Activated CD4-positive, alpha-beta memory T cell treated with anti-CD3 and anti-CD28 coated beads for 36 hours (primary cell): ENCODE measurements around the gene NBEAL1. TPM values are rescaled to one million over a fixed set of nuclear protein-coding genes. Genes with fewer than 3 reads are reported as not detected.
A peak's percentile ranks its signal among the peaks of the same experiment; 100 is the strongest.
"Not testable (repeated sequence)": the region's sequence is repeated elsewhere in the genome, so short reads cannot be mapped to it uniquely, and the experiment has no call there.

Experiments
- CTCF ChIA-PET: fragments of 350-600 bp; sonication (Branson Sonifier 250); formaldehyde crosslinking; loops from one replicate; lab custom pipeline; 2021; ENCODE audit warnings: antibody characterized with exemption, inconsistent platforms; lab: Charles Lee
- POLR2A ChIA-PET: fragments of 350-600 bp; sonication (Branson Sonifier 250); formaldehyde crosslinking; loops from one replicate; lab custom pipeline; 2021; ENCODE audit warnings: antibody characterized with exemption; lab: Charles Lee
- DNase-seq: peaks from one replicate; pipeline ENCODE4 v3.0.0-alpha.2; 2020
- H3K27ac Mint-ChIP-seq: one replicate; pipeline ENCODE4 v1.8.0; 2021; ENCODE audit warnings: mixed read lengths
- H3K27me3 Mint-ChIP-seq: one replicate; pipeline ENCODE4 v1.8.0; 2021; ENCODE audit warnings: mixed read lengths
- H3K36me3 Mint-ChIP-seq: one replicate; pipeline ENCODE4 v1.8.0; 2021; ENCODE audit warnings: mixed read lengths
- H3K4me1 Mint-ChIP-seq: one replicate; pipeline ENCODE4 v1.8.0; 2021; ENCODE audit warnings: low read depth, mixed read lengths
- H3K4me3 Mint-ChIP-seq: one replicate; pipeline ENCODE4 v1.8.0; 2021; ENCODE audit warnings: mild to moderate bottlenecking, mixed read lengths
- H3K9me3 Mint-ChIP-seq: one replicate; pipeline ENCODE4 v1.8.0; 2021; ENCODE audit warnings: mixed read lengths
- intact Hi-C: fragments of 100-400 bp; cut with micrococcal nuclease; formaldehyde crosslinking; loops from one replicate; pipeline ENCODE4 v1.15.1; 2023
- total RNA-seq, 2 experiments: library from RNA; stranded (reverse); gene quantifications; one replicate each; pipeline ENCODE4 v1.2.3, GENCODE V29; 2021

NBEAL1 gene
- total RNA-seq, 2 experiments from 2014 or later: 10.6 to 11.6 TPM

DNA sequence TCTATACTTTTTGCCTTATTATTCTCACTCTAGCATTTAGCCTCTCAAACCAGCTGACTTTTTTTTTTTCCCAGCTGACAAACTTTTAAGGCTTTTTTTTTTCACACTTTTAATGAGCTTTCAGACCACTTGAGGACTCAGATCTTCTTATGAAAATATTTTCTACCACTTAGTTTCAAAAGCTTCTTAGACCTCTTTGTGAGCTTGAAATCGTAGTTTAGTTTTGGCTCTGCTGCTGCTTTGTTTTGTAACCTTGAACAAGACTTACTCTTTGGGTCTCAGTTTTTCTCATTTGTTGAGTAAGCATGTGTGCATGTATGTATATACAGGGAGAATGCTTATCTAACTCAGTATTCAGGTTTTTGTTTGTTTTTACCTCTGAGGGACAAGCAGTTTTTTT, 3.5 kb downstream of the NBEAL1 start:
- ChIA-PET CTCF (interaction anchor here (1.1 kb wide), 1 partner anchor 9 kb away, joined by 5 read pairs; no protein-coding TSS in a partner anchor), POLR2A (no interaction called here)
- H3K27ac Mint-ChIP-seq: peak overlapping the region; percentile 7
- DNase-seq: no peak
- no peaks in the 10 kb centered on the region for H3K9me3 Mint-ChIP-seq
- no peaks in the 10 kb centered on the region for H3K27me3 Mint-ChIP-seq
- peaks cover 41% of the 10 kb centered on the region for H3K4me1 Mint-ChIP-seq
- H3K4me3 Mint-ChIP-seq: peak overlapping the region; percentile 2
- intact Hi-C loops: loop anchor here (10.0 kb wide), 3 partner anchors 307 to 997 kb away; partner anchors contain the start of gene ABI2
- H3K36me3 Mint-ChIP-seq: no peaks in the 10 kb centered on the region

- CTCF ChIA-PET: no interaction called here
- Mint-ChIP-seq H3K27ac (no peak overlapping the region), H3K9me3 (no peaks in the 10 kb centered on the region), H3K36me3 (no peaks in the 10 kb centered on the region), H3K4me1 (peaks cover 36% of the 10 kb centered on the region), H3K4me3 (no peak overlapping the region), H3K27me3 (no peaks in the 10 kb centered on the region)
- no peak for DNase-seq
- intact Hi-C loops: loop anchor here (10.0 kb wide), 3 partner anchors 306 to 996 kb away; partner anchors contain the start of gene ABI2
- POLR2A ChIA-PET: no interaction called here
These were observed 4.5 kb downstream of the NBEAL1 start for GRCh38 chr2:203019142-203019541.

DNA sequence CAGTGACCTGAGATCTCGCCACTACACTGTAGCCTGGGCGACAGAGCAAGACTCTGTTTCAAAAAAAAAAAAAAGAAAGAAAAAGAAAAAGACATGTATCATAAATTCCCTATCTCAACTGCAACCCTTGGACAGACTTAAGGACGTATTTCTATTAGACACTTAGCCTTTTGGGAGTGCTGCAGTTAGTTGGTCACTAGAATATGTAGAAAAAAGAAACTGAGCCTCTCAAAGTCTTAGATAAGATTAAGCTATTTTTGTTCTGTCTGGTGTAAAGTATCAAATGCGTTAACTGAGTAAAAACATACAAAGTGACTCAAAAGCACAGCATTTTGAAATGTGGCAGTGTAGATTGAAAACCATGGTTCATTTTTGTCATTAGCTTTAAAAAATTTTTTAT, 7.3 kb downstream of the NBEAL1 start:
- intact Hi-C loops: no loop called here
- Mint-ChIP-seq H3K27ac (no peak overlapping the region), H3K4me3 (no peak overlapping the region), H3K9me3 (no peaks in the 10 kb centered on the region), H3K27me3 (no peaks in the 10 kb centered on the region), H3K4me1 (peaks cover 24% of the 10 kb centered on the region), H3K36me3 (no peaks in the 10 kb centered on the region)
- ChIA-PET CTCF (interaction anchor here (1.0 kb wide), 1 partner anchor 29 kb away, joined by 4 read pairs; no protein-coding TSS in a partner anchor), POLR2A (interaction anchor here (1.7 kb wide), 1 partner anchor 111 kb away, joined by 3 read pairs; the partner anchor contains the start of gene WDR12)
- no peak for DNase-seq

DNA sequence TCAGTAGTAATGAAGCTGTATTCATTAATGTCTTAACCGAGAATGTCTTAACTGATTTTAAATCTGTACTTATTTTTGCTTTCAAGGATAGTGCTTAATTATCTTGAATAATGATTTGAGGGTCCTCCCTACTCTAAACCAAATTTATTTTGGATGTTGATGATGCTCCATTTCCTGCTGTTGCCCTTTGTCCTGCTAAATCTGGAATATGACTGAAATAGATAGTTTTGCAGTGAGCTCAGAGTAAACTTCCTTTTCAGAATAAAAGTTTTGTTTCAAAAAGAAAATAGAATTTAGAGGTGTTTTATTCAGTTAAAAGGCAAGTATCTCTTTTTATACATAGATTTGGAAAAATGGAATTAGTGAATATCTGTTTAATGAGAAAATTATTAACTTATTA, 8.1 kb downstream of the NBEAL1 start:
- Mint-ChIP-seq H3K27ac (no peak overlapping the region), H3K4me3 (no peak overlapping the region), H3K27me3 (no peaks in the 10 kb centered on the region), H3K36me3 (no peaks in the 10 kb centered on the region), H3K4me1 (peaks cover 22% of the 10 kb centered on the region), H3K9me3 (no peaks in the 10 kb centered on the region)
- ChIA-PET POLR2A (no interaction called here), CTCF (interaction anchor here (1.0 kb wide), 1 partner anchor 28 kb away, joined by 4 read pairs; no protein-coding TSS in a partner anchor)
- intact Hi-C loops: no loop called here
- no peak for DNase-seq

DNA sequence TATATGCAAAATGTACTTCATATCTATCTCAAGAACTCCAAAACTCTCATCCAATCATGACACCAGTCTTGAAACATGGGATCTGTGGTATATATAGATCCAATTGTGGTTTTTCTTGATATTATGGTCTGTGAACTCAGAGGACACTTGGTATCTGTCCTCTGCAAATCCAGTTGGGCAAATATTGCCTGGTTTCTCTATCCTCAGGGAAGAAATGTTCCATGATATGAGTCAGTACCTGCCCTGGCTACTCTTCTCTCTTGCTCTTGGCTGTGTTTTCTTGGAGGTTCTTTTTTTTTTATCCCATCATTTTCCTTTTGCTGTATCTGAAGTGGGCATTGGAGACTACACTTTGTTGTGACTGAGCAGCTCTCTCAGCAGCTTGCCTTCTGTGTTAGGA, 10.9 kb downstream of the NBEAL1 start:
- DNase-seq: no peak
- Mint-ChIP-seq H3K27ac (no peak overlapping the region), H3K9me3 (no peaks in the 10 kb centered on the region), H3K36me3 (no peaks in the 10 kb centered on the region), H3K4me1 (peaks cover 10% of the 10 kb centered on the region), H3K4me3 (no peak overlapping the region), H3K27me3 (no peaks in the 10 kb centered on the region)
- ChIA-PET CTCF (no interaction called here), POLR2A (no interaction called here)
- intact Hi-C loops: no loop called here

- Mint-ChIP-seq H3K9me3 (no peaks in the 10 kb centered on the region), H3K4me3 (no peak overlapping the region), H3K36me3 (peaks cover 3% of the 10 kb centered on the region), H3K4me1 (peaks cover 17% of the 10 kb centered on the region), H3K27me3 (no peaks in the 10 kb centered on the region), H3K27ac (no peak overlapping the region)
- no peak for DNase-seq
- CTCF ChIA-PET: no interaction called here
- POLR2A ChIA-PET: no interaction called here
- intact Hi-C loops: no loop called here
These were observed 15.9 kb downstream of the NBEAL1 start for GRCh38 chr2:203030545-203030944.

GRCh38 chr2:203030991-203031390, 16.3 kb downstream of the NBEAL1 start:
- H3K4me3 Mint-ChIP-seq: no peak overlapping the region
- intact Hi-C loops: no loop called here
- H3K4me1 Mint-ChIP-seq: peaks cover 17% of the 10 kb centered on the region
- H3K27me3 Mint-ChIP-seq: no peaks in the 10 kb centered on the region
- ChIA-PET POLR2A (interaction anchor here (0.6 kb wide), 1 partner anchor 418 kb away, joined by 3 read pairs; no protein-coding TSS in a partner anchor), CTCF (no interaction called here)
- H3K9me3 Mint-ChIP-seq: no peaks in the 10 kb centered on the region
- H3K36me3 Mint-ChIP-seq: peaks cover 3% of the 10 kb centered on the region
- no peak overlapping the region for H3K27ac Mint-ChIP-seq
- DNase-seq: no peak

DNA sequence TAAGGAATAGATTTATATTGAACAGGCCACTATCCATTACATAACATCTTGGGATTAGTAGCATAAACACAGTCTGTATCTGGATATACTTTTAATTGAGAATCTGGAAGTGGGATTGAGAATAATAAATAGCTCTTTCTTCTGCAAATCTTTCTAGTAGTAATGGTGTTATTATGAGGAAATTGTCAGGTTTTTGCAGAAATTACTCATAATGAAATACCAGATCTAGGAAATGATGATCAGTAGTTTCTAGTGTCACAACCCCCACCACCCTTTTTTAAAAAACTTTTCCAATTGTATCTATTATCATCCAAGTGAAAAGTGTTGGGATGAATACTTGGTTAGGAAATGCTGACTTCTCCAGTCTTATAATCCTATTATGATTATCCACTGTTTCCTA, 18.7 kb downstream of the NBEAL1 start:
- ChIA-PET POLR2A (interaction anchor here (0.7 kb wide), 1 partner anchor 21 kb away, joined by 3 read pairs; no protein-coding TSS in a partner anchor), CTCF (no interaction called here)
- H3K27me3 Mint-ChIP-seq: no peaks in the 10 kb centered on the region
- no peak overlapping the region for H3K4me3 Mint-ChIP-seq
- no peaks in the 10 kb centered on the region for H3K9me3 Mint-ChIP-seq
- intact Hi-C loops: no loop called here
- peaks cover 17% of the 10 kb centered on the region for H3K4me1 Mint-ChIP-seq
- peaks cover 3% of the 10 kb centered on the region for H3K36me3 Mint-ChIP-seq
- DNase-seq: no peak
- no peak overlapping the region for H3K27ac Mint-ChIP-seq

GRCh38 chr2:203035879-203036470, 21.3 kb downstream of the NBEAL1 start:
- H3K9me3 Mint-ChIP-seq: no peaks in the 10 kb centered on the region
- DNase-seq: no peak
- H3K27me3 Mint-ChIP-seq: no peaks in the 10 kb centered on the region
- intact Hi-C loops: no loop called here
- POLR2A ChIA-PET: no interaction called here
- H3K36me3 Mint-ChIP-seq: peaks cover 6% of the 10 kb centered on the region
- H3K4me3 Mint-ChIP-seq: no peak overlapping the region
- peaks cover 17% of the 10 kb centered on the region for H3K4me1 Mint-ChIP-seq
- CTCF ChIA-PET: no interaction called here
- H3K27ac Mint-ChIP-seq: no peak overlapping the region

GRCh38 chr2:203037026-203037425, 22.4 kb downstream of the NBEAL1 start:
- intact Hi-C loops: no loop called here
- no peak overlapping the region for H3K27ac Mint-ChIP-seq
- H3K27me3 Mint-ChIP-seq: no peaks in the 10 kb centered on the region
- peaks cover 11% of the 10 kb centered on the region for H3K4me1 Mint-ChIP-seq
- CTCF ChIA-PET: no interaction called here
- H3K4me3 Mint-ChIP-seq: no peak overlapping the region
- no peaks in the 10 kb centered on the region for H3K9me3 Mint-ChIP-seq
- peaks cover 7% of the 10 kb centered on the region for H3K36me3 Mint-ChIP-seq
- POLR2A ChIA-PET: no interaction called here
- DNase-seq: no peak

- POLR2A ChIA-PET: no interaction called here
- CTCF ChIA-PET: no interaction called here
- no peak overlapping the region for H3K4me3 Mint-ChIP-seq
- no peak for DNase-seq
- H3K27ac Mint-ChIP-seq: no peak overlapping the region
- intact Hi-C loops: no loop called here
- H3K27me3 Mint-ChIP-seq: no peaks in the 10 kb centered on the region
- H3K4me1 Mint-ChIP-seq: peaks cover 3% of the 10 kb centered on the region
- H3K9me3 Mint-ChIP-seq: no peaks in the 10 kb centered on the region
- H3K36me3 Mint-ChIP-seq: peaks cover 12% of the 10 kb centered on the region
These were observed 23.9 kb downstream of the NBEAL1 start for GRCh38 chr2:203038586-203038985.

DNA sequence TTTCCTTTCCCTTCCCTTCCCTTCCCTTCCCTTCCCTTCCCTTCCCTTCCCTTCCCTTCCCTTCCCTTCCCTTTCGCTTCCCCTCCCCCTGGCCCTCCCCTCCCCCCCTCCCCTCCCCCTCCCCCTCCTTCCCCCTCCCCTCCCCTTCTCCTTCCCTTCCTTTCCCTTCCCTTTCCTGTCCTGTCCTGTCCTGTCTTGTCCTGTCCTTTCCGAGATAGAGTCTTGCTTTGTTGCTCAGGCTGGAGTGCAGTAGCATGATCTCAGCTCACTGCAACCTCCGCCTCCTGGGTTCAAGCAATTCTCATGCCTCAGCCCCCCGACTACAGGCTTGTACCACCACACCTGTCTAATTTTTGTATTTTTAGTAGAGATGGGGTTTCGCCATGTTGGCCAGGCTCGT, 24.5 kb downstream of the NBEAL1 start:
- peaks cover 15% of the 10 kb centered on the region for H3K36me3 Mint-ChIP-seq
- H3K4me1 Mint-ChIP-seq, H3K9me3 Mint-ChIP-seq, intact Hi-C loops, H3K27ac Mint-ChIP-seq, H3K4me3 Mint-ChIP-seq, POLR2A ChIA-PET, CTCF ChIA-PET, DNase-seq, H3K27me3 Mint-ChIP-seq: not testable (repeated sequence)

GRCh38 chr2:203040966-203041521, 26.4 kb downstream of the NBEAL1 start:
- H3K27ac Mint-ChIP-seq: no peak overlapping the region
- H3K9me3 Mint-ChIP-seq: no peaks in the 10 kb centered on the region
- DNase-seq: no peak
- H3K27me3 Mint-ChIP-seq: no peaks in the 10 kb centered on the region
- H3K4me1 Mint-ChIP-seq: no peaks in the 10 kb centered on the region
- ChIA-PET POLR2A (no interaction called here), CTCF (no interaction called here)
- peaks cover 15% of the 10 kb centered on the region for H3K36me3 Mint-ChIP-seq
- no peak overlapping the region for H3K4me3 Mint-ChIP-seq
- intact Hi-C loops: no loop called here
